Neuronal stem cell (in vitro differentiated cells): ENCODE results near the gene EMX2.
A peak's percentile ranks its signal among the peaks of the same experiment; 100 is the strongest.

Experiments
- DNase-seq: peaks from one replicate; pipeline ENCODE4 v3.0.0-alpha.2; 2013; ENCODE audit warnings: low spot score
- H2AFZ ChIP-seq: one replicate; pipeline ENCODE4 v1.6.1; 2013; ENCODE audit warnings: mild to moderate bottlenecking, low read length, inconsistent platforms
- H2AK5ac ChIP-seq: 2 replicates; pipeline ENCODE4 v1.6.1; 2013; ENCODE audit warnings: low read depth, mild to moderate bottlenecking, inconsistent platforms, low read length, moderate library complexity, mixed read lengths
- H2BK120ac ChIP-seq: 2 replicates; pipeline ENCODE4 v1.6.1; 2013; ENCODE audit warnings: low read depth, mild to moderate bottlenecking, inconsistent platforms, low read length, moderate library complexity, mixed read lengths
- H2BK12ac ChIP-seq: one replicate; pipeline ENCODE4 v1.6.1; 2013; ENCODE audit warnings: low read length, inconsistent platforms
- H2BK15ac ChIP-seq: 2 replicates; pipeline ENCODE4 v1.6.1; 2013; ENCODE audit warnings: mild to moderate bottlenecking, low read length, inconsistent platforms, mixed read lengths
- H2BK5ac ChIP-seq: one replicate; pipeline ENCODE4 v1.6.1; 2013; ENCODE audit warnings: inconsistent platforms, mild to moderate bottlenecking, low read length, moderate library complexity
- H3K14ac ChIP-seq: one replicate; pipeline ENCODE4 v1.6.1; 2013; ENCODE audit warnings: low read length, inconsistent platforms
- H3K18ac ChIP-seq: 2 replicates; pipeline ENCODE4 v1.6.1; 2013; ENCODE audit warnings: low read length, inconsistent platforms
- H3K23ac ChIP-seq: 2 replicates; pipeline ENCODE4 v1.6.1; 2013; ENCODE audit warnings: low read depth, mild to moderate bottlenecking, mixed read lengths, low read length, inconsistent platforms; ENCODE audit not compliant: poor library complexity
- H3K27ac ChIP-seq: replicated peaks from 3 replicates; pipeline ENCODE4 v1.5.1; 2013; ENCODE audit warnings: low read length, inconsistent platforms
- H3K27me3 ChIP-seq, 3 experiments: 2 replicates each; pipeline ENCODE4 v1.6.1; 2013; ENCODE audit warnings: low read length in 3 of 3, mild to moderate bottlenecking in 2 of 3, inconsistent platforms in 1 of 3, low read depth in 1 of 3, mixed read lengths in 1 of 3, moderate library complexity in 1 of 3; ENCODE audit not compliant: control insufficient read depth in 3 of 3, insufficient read depth in 3 of 3
- H3K36me3 ChIP-seq, 2 donors: replicated peaks in 1 of 2; 2 replicates each; pipeline ENCODE4 v1.6.1; 2013; ENCODE audit warnings: low read length in 2 of 2; ENCODE audit not compliant: control insufficient read depth in 2 of 2, insufficient read depth in 2 of 2
- H3K4ac ChIP-seq: 2 replicates; pipeline ENCODE4 v1.6.1; 2013; ENCODE audit warnings: inconsistent platforms, mild to moderate bottlenecking, low read length, moderate library complexity
- H3K4me1 ChIP-seq, 2 donors: 1 replicate in 1 of 2; 2 replicates in 1 of 2; pipeline ENCODE4 v1.6.1; 2013; ENCODE audit warnings: low read length in 2 of 2, low read depth in 1 of 2; ENCODE audit not compliant: control insufficient read depth in 2 of 2, insufficient read depth in 1 of 2
- H3K4me2 ChIP-seq: one replicate; pipeline ENCODE4 v1.6.1; 2013; ENCODE audit warnings: mild to moderate bottlenecking, low read length, inconsistent platforms; ENCODE audit not compliant: insufficient read depth, poor library complexity, severe bottlenecking
- H3K4me3 ChIP-seq, 2 donors: 2 replicates each; pipeline ENCODE4 v1.5.1; 2013; ENCODE audit warnings: low read length in 2 of 2, mild to moderate bottlenecking in 2 of 2, inconsistent platforms in 1 of 2, moderate library complexity in 1 of 2
- H3K79me1 ChIP-seq: one replicate; pipeline ENCODE4 v1.6.1; 2013; ENCODE audit warnings: low read depth, mild to moderate bottlenecking, inconsistent platforms, low read length, moderate library complexity
- H3K9ac ChIP-seq: one replicate; pipeline ENCODE4 v1.6.1; 2013; ENCODE audit warnings: mild to moderate bottlenecking, low read depth, low read length, inconsistent platforms; ENCODE audit not compliant: poor library complexity
- H3K9me3 ChIP-seq, 2 donors: replicated peaks in 1 of 2; 2 replicates each; pipeline versions ENCODE3 to v1.6.1; 2013; ENCODE audit warnings: low read length in 2 of 2, mild to moderate bottlenecking in 2 of 2, inconsistent platforms in 1 of 2, low read depth in 1 of 2, mixed read lengths in 1 of 2, moderate library complexity in 1 of 2; ENCODE audit not compliant: control insufficient read depth in 2 of 2, insufficient read depth in 1 of 2
- H4K8ac ChIP-seq: one replicate; pipeline ENCODE4 v1.6.1; 2013; ENCODE audit warnings: low read depth, mild to moderate bottlenecking, inconsistent platforms, low read length, moderate library complexity
- H4K91ac ChIP-seq: one replicate; pipeline ENCODE4 v1.6.1; 2013; ENCODE audit warnings: low read length, low read depth, mild to moderate bottlenecking, inconsistent platforms; ENCODE audit not compliant: poor library complexity
- WGBS, 2 donors: extraction: QIAGEN DNeasy Blood & Tissue Kit; methylation state at CpG; one replicate each; pipeline ENCODE4 v1.1.7; 2013; ENCODE audit warnings: missing lambda C conversion rate in 2 of 2, mixed read lengths in 1 of 2; ENCODE audit not compliant: insufficient read length in 2 of 2, insufficient replicate concordance in 1 of 2; ENCODE audit errors: extremely low coverage in 2 of 2; 5-methylcytosine and 5-hydroxymethylcytosine counted together

EMX2 gene

DNA sequence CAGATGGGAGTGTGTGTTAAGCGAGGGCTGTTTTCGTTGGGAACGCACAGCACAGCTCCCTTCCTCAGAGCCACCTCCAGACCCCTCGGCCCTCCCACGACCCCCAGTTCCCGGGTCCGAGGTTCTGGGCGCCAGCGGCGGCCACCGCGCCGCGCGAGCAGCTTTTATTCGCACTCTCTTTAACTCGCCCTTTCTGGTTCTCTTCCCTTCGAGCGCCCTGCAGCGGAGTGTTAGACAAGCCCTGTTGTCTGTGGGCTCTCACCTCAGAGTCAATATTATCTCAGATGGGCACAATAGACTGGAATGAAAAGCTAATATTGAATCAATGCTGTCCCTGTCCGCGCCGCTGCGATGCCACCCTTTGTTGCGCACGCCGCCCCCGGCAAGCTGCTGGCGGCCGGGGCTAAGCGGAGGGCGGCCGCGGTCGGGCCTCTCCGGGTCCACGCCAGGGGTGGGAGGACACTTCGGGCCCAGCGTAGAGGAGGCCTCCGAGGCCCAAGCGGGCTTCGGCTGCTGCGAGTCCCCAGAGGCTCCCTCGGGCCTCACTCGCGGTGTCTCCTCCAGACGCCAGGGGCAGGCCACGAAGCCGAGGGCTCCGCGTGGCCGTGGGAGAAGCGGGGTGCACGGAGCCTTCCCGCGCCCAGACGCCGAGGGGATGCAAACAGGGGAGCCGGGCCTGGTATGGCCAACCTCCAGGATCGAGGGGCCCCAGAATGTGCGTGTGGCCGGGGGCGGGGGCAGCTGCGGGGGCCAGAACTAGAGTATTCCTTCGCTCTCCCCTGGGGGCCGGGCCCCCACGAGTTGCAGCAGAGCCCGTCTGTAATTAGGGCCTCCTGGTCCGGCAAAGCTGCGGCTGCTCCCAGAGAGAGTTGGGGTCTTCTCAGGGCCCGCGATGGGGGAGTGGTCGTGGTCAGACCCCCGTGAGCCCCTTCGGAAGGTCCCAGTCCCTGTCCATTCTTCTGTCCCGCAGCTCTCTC is 7.9 kb upstream of the EMX2 start:
- no peak overlapping the region for H3K27ac ChIP-seq
- WGBS, 2 donors: no CpG with 5 or more reads among the region's 76 CpGs
- H3K23ac ChIP-seq: peak overlapping the region; percentile 70
- no peaks in the 10 kb centered on the region for H3K9me3 ChIP-seq
- peak overlapping the region; percentile 40 for H2BK15ac ChIP-seq
- H3K4ac ChIP-seq: no peak overlapping the region
- H2BK12ac ChIP-seq: no peak overlapping the region
- no peak overlapping the region for H4K8ac ChIP-seq
- no peaks in the 10 kb centered on the region for H3K36me3 ChIP-seq
- H2BK120ac ChIP-seq: peak overlapping the region; percentile 51
- peak overlapping the region; percentile 73 for H3K9ac ChIP-seq
- no peak for DNase-seq
- no peaks in the 10 kb centered on the region for H3K79me1 ChIP-seq
- H3K4me1 ChIP-seq: peaks cover 0 to 13% of the 10 kb centered on the region in 2 donors
- H3K4me3 ChIP-seq: peak overlapping the region in 1 of 2 donors; percentile 23
- H3K4me2 ChIP-seq: peak overlapping the region; percentile 89
- H2AK5ac ChIP-seq: peak overlapping the region; percentile 27
- H3K14ac ChIP-seq: no peak overlapping the region
- peak overlapping the region; percentile 86 for H2AFZ ChIP-seq
- H3K27me3 ChIP-seq: peaks cover 40 to 97% (median 92%) of the 10 kb centered on the region in 3 experiments
- H3K18ac ChIP-seq: peak overlapping the region; percentile 94
- H2BK5ac ChIP-seq: no peak overlapping the region
- no peak overlapping the region for H4K91ac ChIP-seq

DNA sequence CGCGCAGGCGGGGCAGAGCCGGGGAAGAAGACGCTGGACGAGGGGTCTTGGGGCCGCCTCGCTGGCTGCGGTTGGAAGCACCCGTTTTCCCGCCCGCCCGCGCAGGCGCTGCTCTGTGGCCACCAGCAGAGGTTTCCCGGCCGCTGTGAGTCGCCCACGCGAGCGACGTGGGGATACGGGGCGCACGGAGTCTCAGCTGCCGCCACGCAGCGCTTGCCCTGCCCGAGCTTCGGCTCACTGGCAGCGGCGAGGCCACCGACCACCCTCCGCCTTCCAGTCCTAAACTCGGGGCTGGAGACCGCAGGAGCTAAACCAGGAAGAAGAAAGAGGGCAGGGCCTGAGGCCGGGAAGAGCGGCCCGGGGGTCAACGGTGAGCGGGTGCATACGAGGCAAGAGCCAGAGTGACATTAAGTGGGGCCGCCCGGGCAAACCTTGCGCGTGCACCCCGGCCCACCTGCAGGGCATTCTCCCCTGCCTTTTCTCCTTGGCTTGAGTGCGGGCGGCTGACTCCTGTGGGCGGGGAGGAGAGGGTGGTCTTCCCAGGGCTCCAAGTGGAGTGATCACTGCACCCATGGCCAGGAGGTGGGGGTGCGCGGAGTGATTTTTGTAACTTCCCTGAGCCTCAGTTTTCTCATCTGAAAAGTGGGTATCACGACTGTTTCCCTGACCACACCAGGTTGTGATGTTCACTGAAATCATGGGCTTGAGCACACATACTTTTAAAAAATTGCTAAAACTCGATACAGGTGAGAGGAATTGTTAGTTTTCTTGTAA is 7.1 kb upstream of the EMX2 start:
- DNase-seq: no peak
- H2AFZ ChIP-seq: peak overlapping the region; percentile 86
- H2BK15ac ChIP-seq: peak overlapping the region; percentile 40
- peak overlapping the region in 1 of 2 donors; percentile 74 for H3K4me3 ChIP-seq
- no peaks in the 10 kb centered on the region for H3K79me1 ChIP-seq
- H4K8ac ChIP-seq: no peak overlapping the region
- H3K9ac ChIP-seq: peak overlapping the region; percentile 88
- peak overlapping the region; percentile 21 for H3K23ac ChIP-seq
- no peak overlapping the region for H3K14ac ChIP-seq
- no peak overlapping the region for H3K27ac ChIP-seq
- no CpG with 5 or more reads among the region's 54 CpGs for WGBS, 2 donors
- H3K4ac ChIP-seq: no peak overlapping the region
- H3K9me3 ChIP-seq: no peaks in the 10 kb centered on the region
- H3K4me2 ChIP-seq: peak overlapping the region; percentile 89
- no peaks in the 10 kb centered on the region for H3K36me3 ChIP-seq
- H3K27me3 ChIP-seq: peaks cover 41 to 100% (median 97%) of the 10 kb centered on the region in 3 experiments
- H2BK12ac ChIP-seq: no peak overlapping the region
- H4K91ac ChIP-seq: no peak overlapping the region
- H2BK120ac ChIP-seq: peak overlapping the region; percentile 51
- H2BK5ac ChIP-seq: no peak overlapping the region
- H3K18ac ChIP-seq: peak overlapping the region; percentile 94
- peaks cover 0 to 14% of the 10 kb centered on the region in 2 donors for H3K4me1 ChIP-seq
- no peak overlapping the region for H2AK5ac ChIP-seq

DNA sequence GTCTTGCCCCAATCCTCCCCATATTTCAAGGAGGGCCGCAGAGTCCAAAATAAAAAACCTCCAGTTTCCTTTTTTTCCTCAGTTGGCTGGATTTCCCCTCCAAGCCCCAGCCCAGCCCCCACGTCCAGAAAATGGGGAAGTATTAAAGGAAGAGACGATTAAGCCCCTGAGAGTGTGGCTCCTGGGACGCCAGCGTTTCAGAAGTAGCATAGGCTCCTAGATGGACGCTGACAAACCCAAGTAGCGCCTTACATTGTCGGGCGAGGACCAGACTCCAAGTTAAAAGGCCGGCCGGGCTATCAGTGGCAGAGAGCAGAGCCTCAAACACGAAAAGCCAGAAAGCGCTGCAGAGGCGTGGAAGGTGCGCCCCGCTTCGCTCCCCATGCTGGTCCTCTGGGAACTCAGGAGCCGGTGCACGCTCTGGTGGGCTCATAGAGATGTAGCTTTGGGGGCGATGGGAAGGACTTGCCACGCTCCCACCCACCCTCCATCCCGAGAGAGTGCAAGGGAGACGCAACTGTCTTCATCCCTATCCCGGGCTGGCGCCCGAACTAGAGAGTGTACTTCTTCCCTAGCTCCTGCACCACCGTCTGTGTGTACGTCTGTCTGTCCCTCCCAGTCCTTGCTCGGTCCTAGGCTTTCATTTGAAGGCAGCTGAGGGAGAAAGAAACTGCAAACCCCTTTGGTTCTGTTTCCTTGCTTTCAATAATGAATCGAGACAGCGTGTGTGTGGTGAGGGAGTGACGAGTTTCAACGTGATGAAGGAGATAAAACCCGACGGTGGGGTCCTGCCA is 6.3 kb upstream of the EMX2 start:
- Histone ChIP-seq H3K27me3 (peaks cover 38 to 100% (median 94%) of the 10 kb centered on the region in 3 experiments), H3K4me3 (no peak overlapping the region), H4K8ac (no peak overlapping the region), H3K9ac (no peak overlapping the region), H4K91ac (no peak overlapping the region), H2BK12ac (no peak overlapping the region), H3K27ac (no peak overlapping the region), H2AFZ (no peak overlapping the region), H2BK5ac (no peak overlapping the region), H2AK5ac (no peak overlapping the region), H3K79me1 (no peaks in the 10 kb centered on the region), H3K4ac (no peak overlapping the region), H3K4me2 (no peak overlapping the region), H2BK120ac (no peak overlapping the region), H3K36me3 (no peaks in the 10 kb centered on the region), H2BK15ac (no peak overlapping the region), H3K9me3 (no peaks in the 10 kb centered on the region), H3K23ac (no peak overlapping the region), H3K14ac (no peak overlapping the region), H3K4me1 (peaks cover 0 to 16% of the 10 kb centered on the region in 2 donors), H3K18ac (peak overlapping the region; percentile 73)
- WGBS, 2 donors: no CpG with 5 or more reads among the region's 35 CpGs
- no peak for DNase-seq
